GM19395 (cell line): ENCODE data around the gene TMEM52.

Experiments used
- ATAC-seq: cut with Tn5 transposase; IDR thresholded peaks from one replicate; pipeline ENCODE4 v1.9.1; 2021; ENCODE audit warnings: mild to moderate bottlenecking, moderate library complexity; ENCODE audit not compliant: unreplicated experiment

Gene TMEM52

GRCh38 chr1:1918901-1919303, at the start of gene TMEM52:
Gene TMEM52, minus strand, starts transcription at chr1:1919279. Its CDS starts 14 bp downstream, at chr1:1919265.
- peak; percentile 36 for ATAC-seq

GRCh38 chr1:1967879-1968278, 48.8 kb upstream of the TMEM52 start:
- ATAC-seq = no peak

- no peak for ATAC-seq
Observed at GRCh38 chr1:1967151-1967550, 48.1 kb upstream of the TMEM52 start.

GRCh38 chr1:1966071-1966740, 47.1 kb upstream of the TMEM52 start:
- ATAC-seq = no peak

GRCh38 chr1:1965546-1965945, 46.5 kb upstream of the TMEM52 start:
- ATAC-seq = no peak

- no peak for ATAC-seq
Observed at GRCh38 chr1:1964811-1965210, 45.7 kb upstream of the TMEM52 start.

- ATAC-seq = no peak
Observed at GRCh38 chr1:1963570-1963969, 44.5 kb upstream of the TMEM52 start.

GRCh38 chr1:1962752-1963151, 43.7 kb upstream of the TMEM52 start:
- no peak for ATAC-seq

GRCh38 chr1:1960480-1961196, 41.6 kb upstream of the TMEM52 start:
- ATAC-seq = no peak

GRCh38 chr1:1959840-1960479, 40.9 kb upstream of the TMEM52 start:
- no peak for ATAC-seq

- no peak for ATAC-seq
Observed at GRCh38 chr1:1959459-1959839, 40.4 kb upstream of the TMEM52 start.

- ATAC-seq = no peak
Observed at GRCh38 chr1:1958071-1958541, 39.0 kb upstream of the TMEM52 start.

GRCh38 chr1:1957533-1957961, 38.5 kb upstream of the TMEM52 start:
- ATAC-seq = no peak

- no peak for ATAC-seq
Observed at GRCh38 chr1:1956586-1957532, 37.8 kb upstream of the TMEM52 start.

- no peak for ATAC-seq
Observed at GRCh38 chr1:1956101-1956500, 37.0 kb upstream of the TMEM52 start.

GRCh38 chr1:1955621-1956094, 36.6 kb upstream of the TMEM52 start:
- no peak for ATAC-seq

- ATAC-seq = no peak
Observed at GRCh38 chr1:1954831-1955441, 35.9 kb upstream of the TMEM52 start.

- ATAC-seq = no peak
Observed at GRCh38 chr1:1954015-1954414, 34.9 kb upstream of the TMEM52 start.

GRCh38 chr1:1950940-1951339, 31.9 kb upstream of the TMEM52 start:
- ATAC-seq = no peak

- ATAC-seq = no peak
Observed at GRCh38 chr1:1948783-1949182, 29.7 kb upstream of the TMEM52 start.
